GM20431 (cell line): ENCODE measurements around the gene IQCM.

ENCODE experiments used
- in situ Hi-C: fragments of 300-500 bp; cut with MseI, MboI; formaldehyde crosslinking; loops from one replicate; pipeline ENCODE4 v1.15.0; 2020; ENCODE audit warnings: low sequenced_read_pairs; ENCODE audit not compliant: unreplicated experiment

The IQCM gene

GRCh38 chr4:149605601-149606378 is 209.9 kb downstream of the IQCM start:
- in situ Hi-C loops = no loop called here

- in situ Hi-C loops = no loop called here
These were observed 210.8 kb downstream of the IQCM start for GRCh38 chr4:149604827-149605226.

- in situ Hi-C loops = no loop called here
These were observed 220.1 kb downstream of the IQCM start for GRCh38 chr4:149595500-149595899.

- in situ Hi-C loops = no loop called here
These were observed 225.8 kb downstream of the IQCM start for GRCh38 chr4:149589826-149590225.

- in situ Hi-C loops = no loop called here
These were observed 230.9 kb downstream of the IQCM start for GRCh38 chr4:149584722-149585121.

- in situ Hi-C loops = no loop called here
These were observed 240.7 kb downstream of the IQCM start for GRCh38 chr4:149574971-149575370.

GRCh38 chr4:149572716-149573115 is 242.9 kb downstream of the IQCM start:
- in situ Hi-C loops = no loop called here

- in situ Hi-C loops = no loop called here
These were observed 259.8 kb downstream of the IQCM start for GRCh38 chr4:149555799-149556198.

- in situ Hi-C loops = no loop called here
These were observed 260.5 kb downstream of the IQCM start for GRCh38 chr4:149555146-149555545.

- in situ Hi-C loops = no loop called here
These were observed 261.6 kb downstream of the IQCM start for GRCh38 chr4:149553959-149554520.

GRCh38 chr4:149552601-149553000 is 263.0 kb downstream of the IQCM start:
- in situ Hi-C loops = no loop called here

- in situ Hi-C loops = no loop called here
These were observed 265.7 kb downstream of the IQCM start for GRCh38 chr4:149549911-149550310.

- in situ Hi-C loops = no loop called here
These were observed 280.9 kb downstream of the IQCM start for GRCh38 chr4:149534779-149535178.

- in situ Hi-C loops = no loop called here
These were observed 283.8 kb downstream of the IQCM start for GRCh38 chr4:149531861-149532260.

GRCh38 chr4:149523039-149523438 is 292.6 kb downstream of the IQCM start:
- in situ Hi-C loops = no loop called here

- in situ Hi-C loops = no loop called here
These were observed 293.8 kb downstream of the IQCM start for GRCh38 chr4:149521611-149522425.

- in situ Hi-C loops = no loop called here
These were observed 297.2 kb downstream of the IQCM start for GRCh38 chr4:149518471-149518870.

GRCh38 chr4:149513081-149513480 is 302.6 kb downstream of the IQCM start:
- in situ Hi-C loops = no loop called here

GRCh38 chr4:149512501-149512900 is 303.1 kb downstream of the IQCM start:
- in situ Hi-C loops = no loop called here

GRCh38 chr4:149511558-149512298 is 303.9 kb downstream of the IQCM start:
- in situ Hi-C loops = no loop called here
